ENCODE results near the gene MAGEA6. TPM values are rescaled to one million over a fixed set of nuclear protein-coding genes. Genes with fewer than 3 reads are reported as not detected.

MAGEA6 gene
- total and polyA plus RNA-seq, 2 donors (not counting 3 experiments of a cell fraction or from before 2014, with no cell fraction given), result not detected

DNA sequence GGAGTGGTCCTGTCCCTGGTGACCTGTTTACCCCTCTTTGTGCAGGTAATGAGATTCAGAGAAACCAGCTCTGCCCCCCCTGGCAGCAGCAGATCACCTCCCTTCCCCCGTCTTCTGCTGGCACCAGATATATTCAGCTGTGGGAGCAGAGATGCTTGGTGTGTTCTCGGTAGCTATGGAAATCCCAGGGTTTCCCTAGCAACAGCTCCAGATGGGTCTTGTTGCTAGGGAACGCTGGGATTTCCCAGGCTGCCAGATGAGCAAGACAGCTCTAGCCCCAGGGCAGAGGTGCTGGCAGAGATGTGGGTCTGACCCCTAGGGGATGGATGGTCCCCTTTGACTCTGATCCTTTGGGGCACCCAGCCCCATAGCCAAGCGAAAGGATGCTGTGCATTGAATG, 40.9 kb upstream of the MAGEA6 start:
- Histone ChIP-seq H3K9me3 (replicated peaks; ENCODE audit: control insufficient read depth, insufficient read depth, low read length) (no peaks in the 10 kb centered on the region), H3K4me3 (replicated peaks in 1 of 3; ENCODE audit: insufficient read depth in 1 of 3, low read depth in 1 of 3, low read length in 3 of 3) (no peak overlapping the region), H2AFZ (ENCODE audit: low read depth, low read length) (no peak overlapping the region), H3K36me3 (ENCODE audit: control insufficient read depth in 2 of 2, extremely low read depth in 1 of 2, insufficient read depth in 2 of 2, low read length in 2 of 2) (no peaks in the 10 kb centered on the region), H3K4me2 (ENCODE audit: insufficient read depth, low read length) (no peak overlapping the region), H4K20me1 (replicated peaks; ENCODE audit: control insufficient read depth, extremely low read depth, insufficient read depth, low read length) (no peaks in the 10 kb centered on the region), H3K9ac (replicated peaks; ENCODE audit: extremely low read depth, insufficient read depth, low read length) (no peak overlapping the region), H3K79me2 (ENCODE audit: control insufficient read depth, insufficient read depth, low read length) (no peaks in the 10 kb centered on the region), H3K27ac (ENCODE audit: insufficient read depth, low read depth, low read length) (no peak overlapping the region), H3K4me1 (ENCODE audit: control insufficient read depth, extremely low read depth, insufficient read depth, low read length) (no peaks in the 10 kb centered on the region), H3K9me1 (replicated peaks; ENCODE audit: control insufficient read depth, extremely low read depth, insufficient read depth, low read length) (no peaks in the 10 kb centered on the region), H3K27me3 (ENCODE audit: control insufficient read depth in 2 of 2, insufficient read depth in 2 of 2, low read length in 2 of 2) (peaks cover 0 to 2% of the 10 kb centered on the region in 2 experiments)
- intact Hi-C loops (cut with micrococcal nuclease) (no loop called here), dilution Hi-C loops (cut with MboI; ENCODE audit: extremely low pct_ligation_motif_present, low sequenced_read_pairs) (no loop called here)
- ChIA-PET CTCF (interaction anchor here (2.9 kb wide), 1 partner anchor 11 kb away, joined by 9 read pairs; no protein-coding TSS in a partner anchor), POLR2A (no interaction called here)
- FAIRE-seq (no peak), DNase-seq (ENCODE audit: low read depth, low spot score) (no peak)
- no peak for TF ChIP-seq MYC (IDR thresholded peaks at IDR 0.05; ENCODE audit: low read depth, low read length)
- TF ChIP-seq FOS (IDR thresholded peaks at IDR 0.05; ENCODE audit: borderline replicate concordance, insufficient read depth, low read length), result no peak
- no peak for TF ChIP-seq POLR2AphosphoS5 (IDR thresholded peaks at IDR 0.05; ENCODE audit: insufficient read depth, low read depth, low read length)
- no peak for TF ChIP-seq EZH2 (IDR thresholded peaks at IDR 0.05; ENCODE audit: borderline replicate concordance, low read depth, low read length, severe bottlenecking)
- TF ChIP-seq JUN (IDR thresholded peaks at IDR 0.05; ENCODE audit: borderline replicate concordance, insufficient read depth, insufficient read length, low read depth), result no peak
- no peak for TF ChIP-seq POLR2A (IDR thresholded peaks at IDR 0.05; ENCODE audit: low read depth, low read length)
- no peak for TF ChIP-seq GATA2 (IDR thresholded peaks at IDR 0.05; ENCODE audit: insufficient read depth, insufficient read length, low read depth, low read length)
- TF ChIP-seq, protein P1, sequence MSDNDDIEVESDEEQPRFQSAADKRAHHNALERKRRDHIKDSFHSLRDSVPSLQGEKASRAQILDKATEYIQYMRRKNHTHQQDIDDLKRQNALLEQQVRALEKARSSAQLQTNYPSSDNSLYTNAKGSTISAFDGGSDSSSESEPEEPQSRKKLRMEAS (IDR thresholded peaks at IDR 0.05; ENCODE audit: insufficient read depth, insufficient read length), result no peak
- TF ChIP-seq, protein P2, sequence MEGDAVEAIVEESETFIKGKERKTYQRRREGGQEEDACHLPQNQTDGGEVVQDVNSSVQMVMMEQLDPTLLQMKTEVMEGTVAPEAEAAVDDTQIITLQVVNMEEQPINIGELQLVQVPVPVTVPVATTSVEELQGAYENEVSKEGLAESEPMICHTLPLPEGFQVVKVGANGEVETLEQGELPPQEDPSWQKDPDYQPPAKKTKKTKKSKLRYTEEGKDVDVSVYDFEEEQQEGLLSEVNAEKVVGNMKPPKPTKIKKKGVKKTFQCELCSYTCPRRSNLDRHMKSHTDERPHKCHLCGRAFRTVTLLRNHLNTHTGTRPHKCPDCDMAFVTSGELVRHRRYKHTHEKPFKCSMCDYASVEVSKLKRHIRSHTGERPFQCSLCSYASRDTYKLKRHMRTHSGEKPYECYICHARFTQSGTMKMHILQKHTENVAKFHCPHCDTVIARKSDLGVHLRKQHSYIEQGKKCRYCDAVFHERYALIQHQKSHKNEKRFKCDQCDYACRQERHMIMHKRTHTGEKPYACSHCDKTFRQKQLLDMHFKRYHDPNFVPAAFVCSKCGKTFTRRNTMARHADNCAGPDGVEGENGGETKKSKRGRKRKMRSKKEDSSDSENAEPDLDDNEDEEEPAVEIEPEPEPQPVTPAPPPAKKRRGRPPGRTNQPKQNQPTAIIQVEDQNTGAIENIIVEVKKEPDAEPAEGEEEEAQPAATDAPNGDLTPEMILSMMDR (IDR thresholded peaks at IDR 0.05; ENCODE audit: extremely low read depth in 1 of 2, insufficient read depth in 1 of 2, low read depth in 1 of 2, low read length in 2 of 2), result no peak
- BruUV-seq (replicated peaks), result no TSS peak

All from endothelial cell of umbilical vein (primary cell).